H9 (cell line): ENCODE measurements around the gene USP12. TPM values are rescaled to one million over a fixed set of nuclear protein-coding genes. Genes with fewer than 3 reads are reported as not detected.

Experiments
- DNase-seq: peaks from one replicate; pipeline ENCODE4 v3.0.0-alpha.2; 2017
- H2AFZ ChIP-seq: one replicate; pipeline ENCODE4 v1.6.1; 2013; ENCODE audit warnings: mild to moderate bottlenecking, low read length, control low read depth, moderate library complexity
- H2AK5ac ChIP-seq: 2 replicates; pipeline ENCODE4 v1.6.1; 2013; ENCODE audit warnings: low read length, control low read depth, mixed read lengths; ENCODE audit not compliant: insufficient read length
- H2BK120ac ChIP-seq: one replicate; pipeline ENCODE4 v1.6.1; 2013; ENCODE audit warnings: low read depth, mild to moderate bottlenecking, low read length, control low read depth, inconsistent platforms; ENCODE audit not compliant: poor library complexity, severe bottlenecking
- H2BK12ac ChIP-seq: 2 replicates; pipeline ENCODE4 v1.6.1; 2013; ENCODE audit warnings: low read length, control low read depth, mixed read lengths, low read depth; ENCODE audit not compliant: insufficient read length
- H2BK15ac ChIP-seq: 2 replicates; pipeline ENCODE4 v1.6.1; 2013; ENCODE audit warnings: low read depth, low read length, control low read depth
- H2BK20ac ChIP-seq: one replicate; pipeline ENCODE4 v1.6.1; 2013; ENCODE audit warnings: low read depth, mild to moderate bottlenecking, low read length, control low read depth, inconsistent platforms; ENCODE audit not compliant: poor library complexity, severe bottlenecking
- H2BK5ac ChIP-seq: 2 replicates; pipeline ENCODE4 v1.6.1; 2013; ENCODE audit warnings: low read length, control low read depth, mixed read lengths; ENCODE audit not compliant: insufficient read length
- H3K14ac ChIP-seq: 2 replicates; pipeline ENCODE4 v1.6.1; 2013; ENCODE audit warnings: low read length, control low read depth; ENCODE audit not compliant: insufficient read depth
- H3K18ac ChIP-seq: 2 replicates; pipeline ENCODE4 v1.6.1; 2013; ENCODE audit warnings: low read depth, mild to moderate bottlenecking, mixed read lengths, low read length, control low read depth; ENCODE audit not compliant: insufficient read length
- H3K23ac ChIP-seq: 2 replicates; pipeline ENCODE4 v1.6.1; 2013; ENCODE audit warnings: low read length, control low read depth, mixed read lengths, low read depth; ENCODE audit not compliant: insufficient read length
- H3K23me2 ChIP-seq: 2 replicates; pipeline ENCODE4 v1.6.1; 2013; ENCODE audit warnings: low read depth, mild to moderate bottlenecking, mixed read lengths, low read length, control low read depth; ENCODE audit not compliant: insufficient read length, poor library complexity, severe bottlenecking
- H3K27ac ChIP-seq: 2 replicates; pipeline ENCODE4 v1.5.1; 2013; ENCODE audit warnings: low read length, control low read depth, mixed read lengths, low read depth; ENCODE audit not compliant: insufficient read length
- H3K27me3 ChIP-seq: 2 replicates; pipeline ENCODE4 v1.6.1; 2013; ENCODE audit warnings: low read length, control low read depth, inconsistent platforms; ENCODE audit not compliant: insufficient read depth
- H3K4ac ChIP-seq: 2 replicates; pipeline ENCODE4 v1.6.1; 2013; ENCODE audit warnings: low read depth, mild to moderate bottlenecking, control low read depth, inconsistent platforms, low read length, moderate library complexity
- H3K4me1 ChIP-seq: 2 replicates; pipeline ENCODE4 v1.6.1; 2013; ENCODE audit warnings: low read length, control low read depth, inconsistent platforms; ENCODE audit not compliant: insufficient read depth
- H3K4me2 ChIP-seq: 2 replicates; pipeline ENCODE4 v1.6.1; 2013; ENCODE audit warnings: low read length, control low read depth, mixed read lengths; ENCODE audit not compliant: insufficient read length, insufficient read depth
- H3K56ac ChIP-seq: 2 replicates; pipeline ENCODE4 v1.6.1; 2013; ENCODE audit warnings: low read depth, mild to moderate bottlenecking, mixed read lengths, low read length, control low read depth; ENCODE audit not compliant: insufficient read length
- H3K79me1 ChIP-seq: 2 replicates; pipeline ENCODE4 v1.6.1; 2013; ENCODE audit warnings: low read depth, mild to moderate bottlenecking, moderate library complexity, low read length, control low read depth, inconsistent platforms; ENCODE audit not compliant: insufficient read depth, poor library complexity, severe bottlenecking
- H3K79me2 ChIP-seq: 2 replicates; pipeline ENCODE4 v1.6.1; 2013; ENCODE audit warnings: low read length, control low read depth, inconsistent platforms; ENCODE audit not compliant: insufficient read depth
- H3K9ac ChIP-seq: 2 replicates; pipeline ENCODE4 v1.6.1; 2013; ENCODE audit warnings: low read length, control low read depth, mixed read lengths; ENCODE audit not compliant: insufficient read length; ENCODE audit errors: extremely low read depth
- H3K9me3 ChIP-seq: one replicate; pipeline ENCODE4 v1.6.1; 2013; ENCODE audit warnings: low read depth, low read length, inconsistent platforms; ENCODE audit not compliant: control insufficient read depth
- H3T11ph ChIP-seq: one replicate; pipeline ENCODE4 v1.6.1; 2013; ENCODE audit warnings: mild to moderate bottlenecking, low read length, control low read depth, inconsistent platforms
- H4K20me1 ChIP-seq: one replicate; pipeline ENCODE4 v1.6.1; 2013; ENCODE audit not compliant: control insufficient read depth, insufficient read length, insufficient read depth
- H4K5ac ChIP-seq: 2 replicates; pipeline ENCODE4 v1.6.1; 2013; ENCODE audit warnings: low read depth, mild to moderate bottlenecking, mixed read lengths, low read length, control low read depth; ENCODE audit not compliant: insufficient read length
- H4K8ac ChIP-seq: replicated peaks from 2 replicates; pipeline ENCODE4 v1.6.1; 2013; ENCODE audit warnings: low read length, control low read depth, mixed read lengths, low read depth; ENCODE audit not compliant: insufficient read length
- H4K91ac ChIP-seq: 2 replicates; pipeline ENCODE4 v1.6.1; 2013; ENCODE audit warnings: low read depth, mild to moderate bottlenecking, moderate library complexity, mixed read lengths, low read length, control low read depth; ENCODE audit not compliant: insufficient read length
- H3K27ac Mint-ChIP-seq, 3 experiments: 2 replicates in 2 of 3; 3 replicates in 1 of 3; pipeline ENCODE4 v1.8.0; 2020 to 2021; ENCODE audit warnings: mixed read lengths in 3 of 3, mild to moderate bottlenecking in 1 of 3, moderate library complexity in 1 of 3
- H3K27me3 Mint-ChIP-seq: 2 replicates; pipeline ENCODE4 v1.8.0; 2021; ENCODE audit warnings: low read depth, mild to moderate bottlenecking, moderate library complexity, mixed read lengths
- H3K36me3 Mint-ChIP-seq, 3 experiments: 2 replicates in 2 of 3; 3 replicates in 1 of 3; pipeline ENCODE4 v1.8.0; 2020 to 2021; ENCODE audit warnings: low read depth in 3 of 3, mixed read lengths in 3 of 3; ENCODE audit not compliant: insufficient read depth in 1 of 3
- H3K4me1 Mint-ChIP-seq, 2 experiments: 2 replicates each; pipeline ENCODE4 v1.8.0; 2020; ENCODE audit warnings: mixed read lengths in 2 of 2
- H3K4me3 Mint-ChIP-seq, 2 experiments: 2 replicates in 1 of 2; 3 replicates in 1 of 2; pipeline ENCODE4 v1.8.0; 2020 to 2021; ENCODE audit warnings: mild to moderate bottlenecking in 2 of 2, mixed read lengths in 2 of 2, moderate library complexity in 1 of 2
- H3K9me3 Mint-ChIP-seq, 2 experiments: 2 replicates in 1 of 2; 3 replicates in 1 of 2; pipeline ENCODE4 v1.8.0; 2020; ENCODE audit warnings: mild to moderate bottlenecking in 2 of 2, mixed read lengths in 2 of 2, moderate library complexity in 1 of 2
- CTCF ChIP-seq: fragments of 200-600 bp; sonication (generic); conservative IDR thresholded peaks from 3 replicates; pipeline ENCODE4 v1.8.0; 2021; ENCODE audit warnings: antibody characterized with exemption, mild to moderate bottlenecking
- WGBS: extraction: QIAGEN DNeasy Blood & Tissue Kit; methylation state at CpG from one replicate; pipeline ENCODE4 v1.1.7; 2013; ENCODE audit warnings: missing lambda C conversion rate, low lambda C conversion rate, mixed read lengths; ENCODE audit not compliant: insufficient read length; ENCODE audit errors: extremely low coverage; 5-methylcytosine and 5-hydroxymethylcytosine counted together
- total RNA-seq: library from RNA; stranded (reverse); gene quantifications from 2 replicates; pipeline ENCODE4 v1.2.1, GENCODE V29; 2021

USP12 gene
- total RNA-seq, 1 experiment from 2014 or later: 24.8 TPM

GRCh38 chr13:27118428-27119054, 53.1 kb downstream of the USP12 start:
- Histone ChIP-seq H2BK15ac (no peak overlapping the region), H2BK20ac (no peak overlapping the region), H3K4ac (no peak overlapping the region), H2BK120ac (no peak overlapping the region), H3K4me1 (peaks cover 9% of the 10 kb centered on the region), H3K23me2 (no peaks in the 10 kb centered on the region), H3K56ac (no peak overlapping the region), H3K27ac (no peak overlapping the region), H3K4me2 (no peak overlapping the region), H3K9ac (no peak overlapping the region), H3K79me1 (no peaks in the 10 kb centered on the region), H3K18ac (no peak overlapping the region), H4K20me1 (no peaks in the 10 kb centered on the region), H4K91ac (no peak overlapping the region), H2BK12ac (no peak overlapping the region), H2BK5ac (no peak overlapping the region), H2AFZ (no peak overlapping the region), H3K79me2 (peaks cover 16% of the 10 kb centered on the region; the same call in 1 of the 2 replicates), H3T11ph (no peak overlapping the region), H2AK5ac (no peak overlapping the region), H3K27me3 (no peaks in the 10 kb centered on the region), H4K8ac (no peak overlapping the region), H3K9me3 (no peaks in the 10 kb centered on the region), H4K5ac (no peak overlapping the region), H3K14ac (no peak overlapping the region), H3K23ac (no peak overlapping the region)
- no peak for DNase-seq
- peaks cover 8 to 12% of the 10 kb centered on the region in 2 experiments for H3K9me3 Mint-ChIP-seq
- no peak overlapping the region for H3K4me3 Mint-ChIP-seq
- TF ChIP-seq CTCF: no peak
- peaks cover 10 to 24% (median 21%) of the 10 kb centered on the region in 3 experiments for H3K36me3 Mint-ChIP-seq
- no CpG with 5 or more reads among the region's 3 CpGs for WGBS
- peaks cover 30 to 35% of the 10 kb centered on the region in 2 experiments for H3K4me1 Mint-ChIP-seq
- H3K27me3 Mint-ChIP-seq: no peaks in the 10 kb centered on the region
- no peak overlapping the region; a peak in 1 of 7 replicates for H3K27ac Mint-ChIP-seq
